IMR-90 (cell line): ENCODE data around the gene MACC1. TPM values are rescaled to one million over a fixed set of nuclear protein-coding genes. Genes with fewer than 3 reads are reported as not detected.

Experiments used
- ATAC-seq: fragments of 200-7000 bp; cut with Tn5 transposase; 2 replicates; pipeline ENCODE4 v1.9.1; 2020; ENCODE audit warnings: low read depth, mild to moderate bottlenecking, moderate library complexity
- BruUV-seq: library from RNA; stranded (reverse); fragments of 400-500 nt; replicated peaks from 2 replicates; lab custom pipeline; 2021; lab: Mats Ljungman, UMichigan
- CTCF ChIA-PET: fragments of 300-600 bp; formaldehyde crosslinking; extraction: SDS; loops from one replicate; lab custom pipeline; 2021; ENCODE audit warnings: antibody characterized with exemption; lab: Yijun Ruan, JAX
- POLR2A ChIA-PET: fragments of 300-600 bp; sonication (Branson Sonifier 250); formaldehyde crosslinking; loops from one replicate; lab custom pipeline; 2022; ENCODE audit warnings: antibody characterized with exemption; ENCODE audit not compliant: unreplicated experiment; lab: Charles Lee
- DNase-seq: peaks from one replicate; pipeline ENCODE4 v3.0.0; 2013
- H2AFZ ChIP-seq: replicated peaks from 2 replicates; pipeline ENCODE3; 2013; ENCODE audit warnings: low read length, mild to moderate bottlenecking; ENCODE audit not compliant: poor library complexity
- H2AK5ac ChIP-seq: 2 replicates; pipeline ENCODE4 v1.6.1; 2013; ENCODE audit warnings: low read depth, low read length, inconsistent platforms
- H2AK9ac ChIP-seq: replicated peaks from 2 replicates; pipeline ENCODE3; 2013; ENCODE audit warnings: mild to moderate bottlenecking, low read depth, low read length, moderate library complexity; ENCODE audit not compliant: poor library complexity
- H2BK120ac ChIP-seq: 2 replicates; pipeline ENCODE4 v1.6.1; 2013; ENCODE audit warnings: low read depth, low read length, inconsistent platforms
- H2BK15ac ChIP-seq: 3 replicates; pipeline ENCODE4 v1.6.1; 2013; ENCODE audit warnings: low read depth, low read length, inconsistent platforms
- H2BK20ac ChIP-seq: 2 replicates; pipeline ENCODE4 v1.6.1; 2013; ENCODE audit warnings: low read depth, mild to moderate bottlenecking, inconsistent platforms, low read length, moderate library complexity
- H2BK5ac ChIP-seq: 2 replicates; pipeline ENCODE4 v1.6.1; 2013; ENCODE audit warnings: mild to moderate bottlenecking, low read depth, low read length, inconsistent platforms; ENCODE audit not compliant: poor library complexity, severe bottlenecking
- H3K14ac ChIP-seq: replicated peaks from 2 replicates; pipeline ENCODE4 v1.6.1; 2013; ENCODE audit warnings: low read depth, low read length, inconsistent platforms
- H3K18ac ChIP-seq: 2 replicates; pipeline ENCODE4 v1.6.1; 2013; ENCODE audit warnings: low read depth, low read length, control low read depth
- H3K23ac ChIP-seq: 2 replicates; pipeline ENCODE4 v1.6.1; 2013; ENCODE audit warnings: low read depth, low read length, inconsistent platforms
- H3K27ac ChIP-seq: 2 replicates; pipeline ENCODE4 v1.5.1; 2013; ENCODE audit warnings: mild to moderate bottlenecking, control low read depth, low read length; ENCODE audit not compliant: insufficient read depth
- H3K27me3 ChIP-seq: 2 replicates; pipeline ENCODE4 v1.6.1; 2013; ENCODE audit warnings: low read length; ENCODE audit not compliant: control insufficient read depth, insufficient read depth
- H3K36me3 ChIP-seq: 2 replicates; pipeline ENCODE4 v1.6.1; 2013; ENCODE audit warnings: low read length, mixed read lengths; ENCODE audit not compliant: control insufficient read depth, insufficient read depth
- H3K4ac ChIP-seq: 2 replicates; pipeline ENCODE4 v1.6.1; 2013; ENCODE audit warnings: low read depth, low read length, inconsistent platforms
- H3K4me1 ChIP-seq: 2 replicates; pipeline ENCODE4 v1.6.1; 2013; ENCODE audit warnings: low read length, mixed read lengths; ENCODE audit not compliant: control insufficient read depth, insufficient read depth
- H3K4me2 ChIP-seq: 2 replicates; pipeline ENCODE4 v1.6.1; 2013; ENCODE audit warnings: low read depth, mild to moderate bottlenecking, control low read depth, low read length, moderate library complexity
- H3K4me3 ChIP-seq: 2 replicates; pipeline ENCODE4 v1.5.1; 2013; ENCODE audit warnings: low read depth, mild to moderate bottlenecking, control low read depth, low read length, moderate library complexity; ENCODE audit not compliant: insufficient read depth
- H3K56ac ChIP-seq: 2 replicates; pipeline ENCODE4 v1.6.1; 2013; ENCODE audit warnings: low read length, inconsistent platforms; ENCODE audit not compliant: insufficient read depth; ENCODE audit errors: extremely low read depth
- H3K79me1 ChIP-seq, 2 experiments: 2 replicates each; pipeline ENCODE4 v1.6.1; 2013; ENCODE audit warnings: low read length in 2 of 2, inconsistent platforms in 1 of 2, low read depth in 1 of 2
- H3K9ac ChIP-seq: 2 replicates; pipeline ENCODE4 v1.6.1; 2013; ENCODE audit warnings: low read depth, low read length, control low read depth
- H3K9me1 ChIP-seq: 2 replicates; pipeline ENCODE4 v1.6.1; 2013; ENCODE audit warnings: low read length, inconsistent platforms; ENCODE audit not compliant: insufficient read depth
- H3K9me3 ChIP-seq: 2 replicates; pipeline ENCODE4 v1.6.1; 2013; ENCODE audit warnings: low read length; ENCODE audit not compliant: control insufficient read depth, insufficient read depth
- H4K20me1 ChIP-seq: 2 replicates; pipeline ENCODE4 v1.6.1; 2013; ENCODE audit warnings: low read length, inconsistent platforms; ENCODE audit not compliant: insufficient read depth
- H4K5ac ChIP-seq: 2 replicates; pipeline ENCODE4 v1.6.1; 2013; ENCODE audit warnings: mild to moderate bottlenecking, low read depth, low read length, control low read depth
- H4K8ac ChIP-seq, 2 experiments: 2 replicates each; pipeline ENCODE4 v1.6.1; 2013; ENCODE audit warnings: low read depth in 2 of 2, low read length in 2 of 2, control low read depth in 1 of 2, inconsistent platforms in 1 of 2
- H4K91ac ChIP-seq: 2 replicates; pipeline ENCODE4 v1.6.1; 2013; ENCODE audit warnings: low read depth, low read length, inconsistent platforms; ENCODE audit not compliant: insufficient read depth
- BHLHE40 ChIP-seq: fragments of 150-350 bp; IDR thresholded peaks from 2 replicates; pipeline ENCODE4 v1.6.1; 2016; ENCODE audit warnings: mild to moderate bottlenecking, low read depth, low read length
- CEBPB ChIP-seq: IDR thresholded peaks from 2 replicates; pipeline ENCODE4 v1.6.1; 2012; ENCODE audit warnings: low read depth, low read length, improper control_type of control experiment
- CHD1 ChIP-seq: IDR thresholded peaks from 2 replicates; pipeline ENCODE4 v1.6.1; 2012; ENCODE audit warnings: low read depth, low read length, improper control_type of control experiment
- FOS ChIP-seq: fragments of 150-350 bp; IDR thresholded peaks from 2 replicates; pipeline ENCODE4 v1.6.1; 2016; ENCODE audit warnings: low read depth, low read length
- MAZ ChIP-seq: IDR thresholded peaks from 2 replicates; pipeline ENCODE4 v1.6.1; 2012; ENCODE audit warnings: low read depth, mild to moderate bottlenecking, low read length, improper control_type of control experiment, moderate library complexity, borderline replicate concordance
- MXI1 ChIP-seq: IDR thresholded peaks from 2 replicates; pipeline ENCODE4 v1.6.1; 2012; ENCODE audit warnings: low read depth, mild to moderate bottlenecking, low read length, moderate library complexity, borderline replicate concordance
- POLR2A ChIP-seq: IDR thresholded peaks from 2 replicates; pipeline ENCODE4 v1.6.1; 2012; ENCODE audit warnings: mild to moderate bottlenecking, low read depth, low read length
- RAD21 ChIP-seq: IDR thresholded peaks from 2 replicates; pipeline ENCODE4 v1.6.1; 2012; ENCODE audit warnings: low read length, improper control_type of control experiment
- RCOR1 ChIP-seq: IDR thresholded peaks from 2 replicates; pipeline ENCODE4 v1.6.1; 2012; ENCODE audit warnings: mild to moderate bottlenecking, low read length, improper control_type of control experiment; ENCODE audit not compliant: insufficient replicate concordance
- RFX5 ChIP-seq: IDR thresholded peaks from 2 replicates; pipeline ENCODE4 v1.8.0; 2012; ENCODE audit warnings: low read depth, mild to moderate bottlenecking, low read length, moderate library complexity
- SMC3 ChIP-seq: fragments of 150-350 bp; IDR thresholded peaks from 2 replicates; pipeline ENCODE4 v1.6.1; 2016; ENCODE audit warnings: low read depth, mild to moderate bottlenecking, antibody characterized with exemption, low read length, moderate library complexity
- WGBS, 2 experiments: methylation state at CpG; one replicate each; pipeline versions ENCODE4 v1.1.5 to v1.1.7; 2013; ENCODE audit warnings: missing lambda C conversion rate in 2 of 2; ENCODE audit not compliant: insufficient read length in 1 of 2; ENCODE audit errors: extremely low coverage in 2 of 2; 5-methylcytosine and 5-hydroxymethylcytosine counted together
- dilution Hi-C: fragments of 300-500 bp; cut with HindIII; formaldehyde crosslinking; loops from one replicate; pipeline ENCODE4 v1.14.3; 2018; ENCODE audit warnings: low sequenced_read_pairs; ENCODE audit not compliant: unreplicated experiment
- in situ Hi-C: fragments of 300-500 bp; cut with MboI; formaldehyde crosslinking; loops from 3 replicates; pipeline ENCODE4 v1.14.3; 2019; ENCODE audit warnings: low sequenced_read_pairs, inconsistent platforms, mixed read lengths
- intact Hi-C: fragments of 100-400 bp; cut with micrococcal nuclease; formaldehyde crosslinking; loops from 2 replicates; pipeline ENCODE4 v1.10.0; 2022
- polyA plus RNA-seq, 3 experiments: library from polyadenylated mRNA; depleted of rRNA; stranded (reverse); fragments of >200 nt; gene quantifications; 2 replicates each; pipeline ENCODE4 v1.2.3, GENCODE V29; 2012; ENCODE audit warnings: low replicate concordance in 1 of 3
- total RNA-seq: library from RNA; depleted of rRNA; stranded (reverse); fragments of >200 nt; gene quantifications from 2 replicates; pipeline ENCODE4 v1.2.3, GENCODE V29; 2012
- TF ChIP-seq, protein P1 (sequence below): fragments of 150-350 bp; IDR thresholded peaks from 2 replicates; pipeline ENCODE4 v1.6.1; 2016; ENCODE audit warnings: low read depth, mild to moderate bottlenecking, low read length, moderate library complexity, borderline replicate concordance
- TF ChIP-seq, protein P2 (sequence below): fragments of 150-350 bp; IDR thresholded peaks from 2 replicates; pipeline ENCODE4 v1.6.1; 2017; ENCODE audit warnings: mild to moderate bottlenecking, antibody characterized with exemption, low read length, low read depth
- TF ChIP-seq, protein P3 (sequence below): conservative IDR thresholded peaks from 2 replicates; pipeline ENCODE4 v1.5.1; 2012; ENCODE audit warnings: mild to moderate bottlenecking, low read depth, low read length, improper control_type of control experiment

Gene MACC1
- total and polyA plus RNA-seq, 2 of the 4 experiments (the other 2 are of a cell fraction), result under 0.01 TPM; not detected in 1

DNA sequence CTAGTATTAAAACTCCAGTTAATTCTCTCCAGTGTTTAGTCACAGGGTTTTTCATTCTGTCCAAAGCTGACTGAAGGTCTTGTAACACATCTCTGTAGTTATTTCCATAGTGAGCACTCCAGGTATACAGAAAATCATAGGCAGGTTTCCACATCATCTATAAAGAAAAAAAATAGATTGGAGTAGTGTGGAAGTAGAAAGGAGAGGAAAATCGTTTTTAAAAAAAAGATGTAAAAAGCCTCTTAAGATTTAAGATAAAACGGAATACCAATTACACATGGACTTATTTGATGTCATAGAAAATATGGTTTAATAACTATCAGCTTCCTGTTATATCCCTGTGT lies 76.2 kb downstream of the MACC1 start:
- 100% methylated on average over 1 of the region's 2 CpGs; no CpG with 5 or more reads in 1 of the 2 experiments for whole genome bisulfite sequencing, 2 experiments
- no peak overlapping the region for H3K4ac ChIP-seq
- dilution Hi-C loops, result no loop called here
- DNase-seq, result no peak
- H3K4me3 ChIP-seq, result no peak overlapping the region
- H2BK120ac ChIP-seq, result no peak overlapping the region
- H3K79me1 ChIP-seq, result no peaks in the 10 kb centered on the region
- H3K4me1 ChIP-seq, result peaks cover 5% of the 10 kb centered on the region; the same call in 1 of the 2 replicates
- H3K14ac ChIP-seq, result no peak overlapping the region
- H3K23ac ChIP-seq, result no peak overlapping the region
- H3K9me1 ChIP-seq, result no peaks in the 10 kb centered on the region
- no peak for ATAC-seq
- intact Hi-C loops, result no loop called here
- H3K36me3 ChIP-seq, result no peaks in the 10 kb centered on the region
- H3K4me2 ChIP-seq, result no peak overlapping the region
- TF ChIP-seq, protein P1, sequence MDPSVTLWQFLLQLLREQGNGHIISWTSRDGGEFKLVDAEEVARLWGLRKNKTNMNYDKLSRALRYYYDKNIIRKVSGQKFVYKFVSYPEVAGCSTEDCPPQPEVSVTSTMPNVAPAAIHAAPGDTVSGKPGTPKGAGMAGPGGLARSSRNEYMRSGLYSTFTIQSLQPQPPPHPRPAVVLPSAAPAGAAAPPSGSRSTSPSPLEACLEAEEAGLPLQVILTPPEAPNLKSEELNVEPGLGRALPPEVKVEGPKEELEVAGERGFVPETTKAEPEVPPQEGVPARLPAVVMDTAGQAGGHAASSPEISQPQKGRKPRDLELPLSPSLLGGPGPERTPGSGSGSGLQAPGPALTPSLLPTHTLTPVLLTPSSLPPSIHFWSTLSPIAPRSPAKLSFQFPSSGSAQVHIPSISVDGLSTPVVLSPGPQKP, result no peak
- no peak for TF ChIP-seq CHD1
- TF ChIP-seq MAZ, result no peak
- no peak for TF ChIP-seq RCOR1
- TF ChIP-seq CEBPB, result no peak
- no peak for TF ChIP-seq FOS
- TF ChIP-seq MXI1, result no peak
- TF ChIP-seq, protein P2, sequence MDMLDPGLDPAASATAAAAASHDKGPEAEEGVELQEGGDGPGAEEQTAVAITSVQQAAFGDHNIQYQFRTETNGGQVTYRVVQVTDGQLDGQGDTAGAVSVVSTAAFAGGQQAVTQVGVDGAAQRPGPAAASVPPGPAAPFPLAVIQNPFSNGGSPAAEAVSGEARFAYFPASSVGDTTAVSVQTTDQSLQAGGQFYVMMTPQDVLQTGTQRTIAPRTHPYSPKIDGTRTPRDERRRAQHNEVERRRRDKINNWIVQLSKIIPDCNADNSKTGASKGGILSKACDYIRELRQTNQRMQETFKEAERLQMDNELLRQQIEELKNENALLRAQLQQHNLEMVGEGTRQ, result no peak
- TF ChIP-seq RAD21, result no peak
- TF ChIP-seq POLR2A, result no peak
- no peak for TF ChIP-seq BHLHE40
- TF ChIP-seq, protein P3, sequence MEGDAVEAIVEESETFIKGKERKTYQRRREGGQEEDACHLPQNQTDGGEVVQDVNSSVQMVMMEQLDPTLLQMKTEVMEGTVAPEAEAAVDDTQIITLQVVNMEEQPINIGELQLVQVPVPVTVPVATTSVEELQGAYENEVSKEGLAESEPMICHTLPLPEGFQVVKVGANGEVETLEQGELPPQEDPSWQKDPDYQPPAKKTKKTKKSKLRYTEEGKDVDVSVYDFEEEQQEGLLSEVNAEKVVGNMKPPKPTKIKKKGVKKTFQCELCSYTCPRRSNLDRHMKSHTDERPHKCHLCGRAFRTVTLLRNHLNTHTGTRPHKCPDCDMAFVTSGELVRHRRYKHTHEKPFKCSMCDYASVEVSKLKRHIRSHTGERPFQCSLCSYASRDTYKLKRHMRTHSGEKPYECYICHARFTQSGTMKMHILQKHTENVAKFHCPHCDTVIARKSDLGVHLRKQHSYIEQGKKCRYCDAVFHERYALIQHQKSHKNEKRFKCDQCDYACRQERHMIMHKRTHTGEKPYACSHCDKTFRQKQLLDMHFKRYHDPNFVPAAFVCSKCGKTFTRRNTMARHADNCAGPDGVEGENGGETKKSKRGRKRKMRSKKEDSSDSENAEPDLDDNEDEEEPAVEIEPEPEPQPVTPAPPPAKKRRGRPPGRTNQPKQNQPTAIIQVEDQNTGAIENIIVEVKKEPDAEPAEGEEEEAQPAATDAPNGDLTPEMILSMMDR, result no peak
- no peak for TF ChIP-seq SMC3
- no peak for TF ChIP-seq RFX5
- POLR2A ChIA-PET, result no interaction called here
- no peaks in the 10 kb centered on the region for H3K9me3 ChIP-seq
- in situ Hi-C loops, result no loop called here
- no TSS peak for BruUV-seq
- CTCF ChIA-PET, result no interaction called here
- H4K91ac ChIP-seq, result no peak overlapping the region
- no peaks in the 10 kb centered on the region for H4K20me1 ChIP-seq
- H3K18ac ChIP-seq, result no peak overlapping the region
- no peak overlapping the region for H2BK5ac ChIP-seq
- no peaks in the 10 kb centered on the region for H3K27me3 ChIP-seq
- no peak overlapping the region for H2BK20ac ChIP-seq
- H3K56ac ChIP-seq, result no peak overlapping the region
- no peak overlapping the region for H4K5ac ChIP-seq
- no peak overlapping the region for H4K8ac ChIP-seq
- no peak overlapping the region for H2AFZ ChIP-seq
- H3K27ac ChIP-seq, result no peak overlapping the region
- H2BK15ac ChIP-seq, result no peak overlapping the region
- H3K9ac ChIP-seq, result no peak overlapping the region
- H2AK5ac ChIP-seq, result no peak overlapping the region
- H2AK9ac ChIP-seq, result no peak overlapping the region
